Keratinocyte (primary cell): Measurements from ENCODE around the gene FBXO42. TPM values are rescaled to one million over a fixed set of nuclear protein-coding genes. Genes with fewer than 3 reads are reported as not detected.

ENCODE experiments used
- DNase-seq: peaks from one replicate; pipeline ENCODE4 v3.0.0-alpha.2; 2011; ENCODE audit warnings: low read depth, missing footprints, low spot score
- FAIRE-seq: peaks from 2 replicates; lab custom pipeline; 2011; peaks lifted over from hg19 to GRCh38; lab: Jason Lieb, UNC
- H2AFZ ChIP-seq: 2 replicates; pipeline ENCODE4 v1.6.0; 2012; ENCODE audit warnings: low read length, control low read depth, inconsistent platforms; ENCODE audit not compliant: control insufficient read depth
- H3K27ac ChIP-seq: 2 replicates; pipeline ENCODE4 v1.5.1; 2011; ENCODE audit warnings: low read length; ENCODE audit not compliant: control insufficient read depth, insufficient read depth
- H3K27me3 ChIP-seq: 3 replicates; pipeline ENCODE4 v1.6.0; 2011; ENCODE audit warnings: low read length; ENCODE audit not compliant: control insufficient read depth, insufficient read depth; ENCODE audit errors: extremely low read depth
- H3K36me3 ChIP-seq, 2 experiments: 2 replicates in 1 of 2; 3 replicates in 1 of 2; pipeline ENCODE4 v1.5.1; 2011; ENCODE audit warnings: low read length in 2 of 2, mild to moderate bottlenecking in 1 of 2; ENCODE audit not compliant: control insufficient read depth in 2 of 2, insufficient read depth in 2 of 2; ENCODE audit errors: extremely low read depth in 1 of 2
- H3K4me1 ChIP-seq: 3 replicates; pipeline ENCODE4 v1.5.1; 2011; ENCODE audit warnings: low read length; ENCODE audit not compliant: control insufficient read depth, insufficient read depth; ENCODE audit errors: extremely low read depth
- H3K4me2 ChIP-seq: 3 replicates; pipeline ENCODE4 v1.6.0; 2011; ENCODE audit warnings: low read depth, low read length; ENCODE audit not compliant: control insufficient read depth, insufficient read depth; ENCODE audit errors: extremely low read depth
- H3K4me3 ChIP-seq, 3 experiments: fragments of 200-600 bp in 1 of 3; sonication (generic) in 1 of 3; 2 replicates in 2 of 3; 3 replicates in 1 of 3; pipeline ENCODE4 v1.5.1; 2011 to 2016; ENCODE audit warnings: low read length in 3 of 3, mild to moderate bottlenecking in 3 of 3, control low read depth in 2 of 3, inconsistent platforms in 1 of 3, low read depth in 1 of 3, mixed read lengths in 1 of 3, mixed run types in 1 of 3, moderate library complexity in 1 of 3; ENCODE audit not compliant: control insufficient read depth in 2 of 3, insufficient read depth in 2 of 3; ENCODE audit errors: extremely low read depth in 1 of 3
- H3K79me2 ChIP-seq: 2 replicates; pipeline ENCODE4 v1.6.0; 2012; ENCODE audit warnings: low read length; ENCODE audit not compliant: control insufficient read depth, insufficient read depth
- H3K9ac ChIP-seq: 3 replicates; pipeline ENCODE4 v1.6.0; 2011; ENCODE audit warnings: low read length; ENCODE audit not compliant: control insufficient read depth, insufficient read depth; ENCODE audit errors: extremely low read depth
- H3K9me1 ChIP-seq: 3 replicates; pipeline ENCODE4 v1.6.0; 2011; ENCODE audit warnings: low read length; ENCODE audit not compliant: control insufficient read depth, insufficient read depth; ENCODE audit errors: extremely low read depth
- H3K9me3 ChIP-seq: 2 replicates; pipeline ENCODE4 v1.5.1; 2012; ENCODE audit warnings: low read depth, low read length; ENCODE audit not compliant: control insufficient read depth
- H4K20me1 ChIP-seq: 3 replicates; pipeline ENCODE4 v1.6.0; 2011; ENCODE audit warnings: low read length; ENCODE audit not compliant: control insufficient read depth, insufficient read depth; ENCODE audit errors: extremely low read depth
- CTCF ChIP-seq, 3 experiments: IDR thresholded peaks in 1 of 3; conservative IDR thresholded peaks in 1 of 3; optimal IDR thresholded peaks in 1 of 3; 2 replicates in 2 of 3; 3 replicates in 1 of 3; pipeline versions ENCODE3 to v1.5.1; 2011; ENCODE audit warnings: low read length in 3 of 3, mild to moderate bottlenecking in 3 of 3, moderate library complexity in 2 of 3, control low read depth in 1 of 3, inconsistent platforms in 1 of 3; ENCODE audit not compliant: insufficient read depth in 2 of 3; ENCODE audit errors: extremely low read depth in 1 of 3
- EZH2 ChIP-seq: IDR thresholded peaks from one replicate; pipeline ENCODE4 v1.6.1; 2012; ENCODE audit warnings: inconsistent platforms, mild to moderate bottlenecking, low read length, moderate library complexity
- dilution Hi-C: fragments of 300-500 bp; cut with MboI; formaldehyde crosslinking; loops from one replicate; pipeline ENCODE4 v1.7.0; 2020; ENCODE audit warnings: low sequenced_read_pairs; ENCODE audit not compliant: extremely low pct_ligation_motif_present
- polyA plus RNA-seq, 5 experiments: library from polyadenylated mRNA; depleted of rRNA in 3 of 5; stranded (reverse) in 3 of 5; stranded (forward) in 1 of 5; unstranded in 1 of 5; fragments of >200 nt; gene quantifications; 1 replicate in 1 of 5; 2 replicates in 3 of 5; 3 replicates in 1 of 5; pipeline versions ENCODE4 v1.2.1 to v1.2.3, GENCODE V29; 2011 to 2012; ENCODE audit warnings: missing spikeins in 2 of 5, low read depth in 1 of 5, low replicate concordance in 1 of 5

The FBXO42 gene
- polyA plus RNA-seq, 1 donor (not counting 4 experiments of a cell fraction or from before 2014, with no cell fraction given), result 14.1 TPM

GRCh38 chr1:16218014-16218673 lies 134.1 kb downstream of the FBXO42 start:
- Histone ChIP-seq H2AFZ (no peak overlapping the region), H3K4me3 (no peak overlapping the region), H3K4me1 (peaks cover 12% of the 10 kb centered on the region), H3K27me3 (no peaks in the 10 kb centered on the region), H3K4me2 (peak overlapping the region; percentile 82), H3K36me3 (no peaks in the 10 kb centered on the region), H3K9me1 (no peaks in the 10 kb centered on the region), H4K20me1 (no peaks in the 10 kb centered on the region), H3K9ac (no peak overlapping the region), H3K79me2 (no peaks in the 10 kb centered on the region), H3K9me3 (no peaks in the 10 kb centered on the region), H3K27ac (no peak overlapping the region)
- dilution Hi-C loops, result no loop called here
- DNase-seq, result no peak
- no peak for FAIRE-seq
- TF ChIP-seq EZH2, result no peak
- TF ChIP-seq CTCF (optimal IDR thresholded peaks at IDR 0.05 in 1 of 3, IDR thresholded peaks at IDR 0.05 in 1 of 3, conservative IDR thresholded peaks at IDR 0.05 in 1 of 3; ENCODE audit: extremely low read depth in 1 of 3, insufficient read depth in 2 of 3, low read length in 3 of 3), result no peak

GRCh38 chr1:16217061-16217785 lies 135.1 kb downstream of the FBXO42 start:
- FAIRE-seq, result peak; percentile 82
- no peak for TF ChIP-seq CTCF (optimal IDR thresholded peaks at IDR 0.05 in 1 of 3, IDR thresholded peaks at IDR 0.05 in 1 of 3, conservative IDR thresholded peaks at IDR 0.05 in 1 of 3; ENCODE audit: extremely low read depth in 1 of 3, insufficient read depth in 2 of 3, low read length in 3 of 3)
- TF ChIP-seq EZH2, result no peak
- Histone ChIP-seq H3K4me2 (peak overlapping the region; percentile 92), H3K36me3 (no peaks in the 10 kb centered on the region), H3K9ac (peak overlapping the region; percentile 76), H3K9me1 (no peaks in the 10 kb centered on the region), H3K79me2 (no peaks in the 10 kb centered on the region), H3K4me1 (peaks cover 19% of the 10 kb centered on the region), H3K27ac (peak overlapping the region; percentile 73), H3K4me3 (peak overlapping the region; percentile 54 to 77 (median 73)), H2AFZ (peak overlapping the region; percentile 98), H3K27me3 (no peaks in the 10 kb centered on the region), H3K9me3 (no peaks in the 10 kb centered on the region), H4K20me1 (no peaks in the 10 kb centered on the region)
- DNase-seq, result peak; percentile 90
- dilution Hi-C loops, result no loop called here
